Lung (tissue), 12 donors: ENCODE data around the gene ZBTB25. TPM values are rescaled to one million over a fixed set of nuclear protein-coding genes. Genes with fewer than 3 reads are reported as not detected.
A peak's percentile ranks its signal among the peaks of the same experiment; 100 is the strongest.

ENCODE experiments used
- ATAC-seq: fragments of 200-7000 bp; cut with Tn5 transposase; one replicate; pipeline ENCODE4 v1.9.1; 2020; ENCODE audit warnings: moderate number of reproducible peaks; ENCODE audit not compliant: insufficient read depth, low FRiP score
- DNase-seq, 3 donors: peaks; one replicate each; pipeline ENCODE4 v3.0.0-alpha.2; 2013 to 2017
- H3K27ac ChIP-seq, 2 donors: one replicate each; pipeline ENCODE4 v1.5.1; 2013; ENCODE audit warnings: mild to moderate bottlenecking in 2 of 2, moderate library complexity in 2 of 2, control low read depth in 1 of 2, inconsistent platforms in 1 of 2, low read depth in 1 of 2, low read length in 1 of 2
- H3K27me3 ChIP-seq, 3 donors: one replicate each; pipeline ENCODE4 v1.5.1; 2013; ENCODE audit warnings: low read length in 2 of 3; ENCODE audit not compliant: control insufficient read depth in 3 of 3, insufficient read depth in 3 of 3
- H3K36me3 ChIP-seq, 4 donors: one replicate each; pipeline ENCODE4 v1.5.1; 2013; ENCODE audit warnings: low read length in 4 of 4, mild to moderate bottlenecking in 1 of 4, moderate library complexity in 1 of 4; ENCODE audit not compliant: control insufficient read depth in 4 of 4, insufficient read depth in 4 of 4
- H3K4me1 ChIP-seq, 5 donors: one replicate each; pipeline ENCODE4 v1.5.1; 2013; ENCODE audit warnings: low read length in 5 of 5, mild to moderate bottlenecking in 2 of 5, moderate library complexity in 1 of 5; ENCODE audit not compliant: control insufficient read depth in 5 of 5, insufficient read depth in 5 of 5
- H3K4me3 ChIP-seq: one replicate; pipeline ENCODE4 v1.5.1; 2013; ENCODE audit warnings: mild to moderate bottlenecking, control low read depth, moderate library complexity
- H3K9ac ChIP-seq, 2 donors: one replicate each; pipeline ENCODE4 v1.5.1; 2013; ENCODE audit warnings: low read length in 2 of 2, control low read depth in 1 of 2; ENCODE audit not compliant: insufficient read depth in 1 of 2
- H3K9me3 ChIP-seq, 4 donors: one replicate each; pipeline ENCODE4 v1.5.1; 2013; ENCODE audit warnings: low read length in 3 of 4, mild to moderate bottlenecking in 1 of 4, moderate library complexity in 1 of 4; ENCODE audit not compliant: control insufficient read depth in 4 of 4, insufficient read depth in 3 of 4
- CTCF ChIP-seq: IDR thresholded peaks from 2 replicates; pipeline ENCODE4 v1.5.1; 2012; ENCODE audit warnings: mild to moderate bottlenecking; ENCODE audit errors: control extremely low read depth, extremely low read depth
- WGBS, 2 donors: extraction: QIAGEN DNeasy Blood & Tissue Kit; methylation state at CpG; one replicate each; pipeline ENCODE4 v1.1.7; 2013; 5-methylcytosine and 5-hydroxymethylcytosine counted together
- polyA plus RNA-seq, 2 donors: library from polyadenylated mRNA; stranded (reverse); fragments of 200-250 nt; gene quantifications; one replicate each; pipeline ENCODE4 v1.2.1, GENCODE V29; 2013
- total RNA-seq, 2 donors: library from RNA; depleted of rRNA in 1 of 2; stranded (reverse); fragments of >200 nt in 1 of 2; gene quantifications; one replicate each; pipeline ENCODE4 v1.2.1, GENCODE V29; 2014 to 2021
- donor health status: control.
- donor health status: control.
- donor health status: Bipolar disorder and iron deficiency.
- donor health status: healthy.
- donor health status: DM: yes; HTN: yes; CAD: no.

ZBTB25 gene
- total and polyA plus RNA-seq, 4 donors = 4.0 to 15.4 (median 9.2) TPM

- TF ChIP-seq CTCF = no peak
- Histone ChIP-seq H3K27ac (no peak overlapping the region), H3K9ac (no peak overlapping the region), H3K27me3 (no peaks in the 10 kb centered on the region), H3K4me3 (no peak overlapping the region), H3K9me3 (no peaks in the 10 kb centered on the region), H3K36me3 (peaks cover 0 to 2% (median 0%) of the 10 kb centered on the region in 4 donors), H3K4me1 (peaks cover 0 to 4% (median 0%) of the 10 kb centered on the region in 5 donors)
- DNase-seq (no peak), ATAC-seq (no peak)
- 70 to 96% methylated on average over 4 of the region's 4 CpGs for WGBS, 2 donors
These were observed 28.9 kb downstream of the ZBTB25 start for GRCh38 chr14:64474698-64475097.

- DNase-seq = no peak
- Histone ChIP-seq H3K27me3 (no peaks in the 10 kb centered on the region), H3K27ac (no peak overlapping the region), H3K36me3 (peaks cover 0 to 2% (median 0%) of the 10 kb centered on the region in 4 donors), H3K4me1 (peaks cover 0 to 10% (median 0%) of the 10 kb centered on the region in 5 donors), H3K9me3 (no peaks in the 10 kb centered on the region), H3K9ac (no peak overlapping the region), H3K4me3 (no peak overlapping the region)
- 71 to 81% methylated on average over 2 of the region's 2 CpGs for WGBS, 2 donors
- no peak for ATAC-seq
- no peak for TF ChIP-seq CTCF
These were observed 29.6 kb downstream of the ZBTB25 start for GRCh38 chr14:64474041-64474440.

- 73 to 83% methylated on average over 3 of the region's 3 CpGs for WGBS, 2 donors
- TF ChIP-seq CTCF = no peak
These were observed 35.2 kb downstream of the ZBTB25 start for GRCh38 chr14:64468451-64468850.

GRCh38 chr14:64467566-64467965 lies 36.1 kb downstream of the ZBTB25 start:
- peak in 2 of 3 donors; percentile 27 to 28 for DNase-seq
- TF ChIP-seq CTCF = no peak

More at GRCh38 chr14:64468451-64468850, 35.2 kb downstream of the ZBTB25 start:
- ATAC-seq (no peak), DNase-seq (no peak)
- no peak overlapping the region for H3K4me3 ChIP-seq
- no peak overlapping the region for H3K27ac ChIP-seq
- no peaks in the 10 kb centered on the region for H3K27me3 ChIP-seq
- H3K9me3 ChIP-seq = no peaks in the 10 kb centered on the region
- H3K36me3 ChIP-seq = no peaks in the 10 kb centered on the region
- no peak overlapping the region for H3K9ac ChIP-seq
- peaks cover 0 to 36% (median 1%) of the 10 kb centered on the region in 5 donors for H3K4me1 ChIP-seq

More at GRCh38 chr14:64467566-64467965, 36.1 kb downstream of the ZBTB25 start:
- no peak overlapping the region for H3K4me3 ChIP-seq
- ATAC-seq = no peak
- no peak overlapping the region for H3K9ac ChIP-seq
- peaks cover 0 to under 1% (median 0%) of the 10 kb centered on the region in 4 donors for H3K36me3 ChIP-seq
- no peaks in the 10 kb centered on the region for H3K9me3 ChIP-seq
- H3K4me1 ChIP-seq = peaks cover 0 to 36% (median 1%) of the 10 kb centered on the region in 5 donors
- H3K27ac ChIP-seq = no peak overlapping the region
- H3K27me3 ChIP-seq = no peaks in the 10 kb centered on the region
